Adipose tissue (tissue), 3 donors: Measurements from ENCODE around the gene MYH6. TPM values are rescaled to one million over a fixed set of nuclear protein-coding genes. Genes with fewer than 3 reads are reported as not detected.
A peak's percentile ranks its signal among the peaks of the same experiment; 100 is the strongest.

Source experiments
- H3K27ac ChIP-seq: one replicate; pipeline ENCODE4 v1.5.1; 2013; ENCODE audit warnings: low read depth, low read length
- whole genome bisulfite sequencing, 3 donors: extraction: QIAGEN DNeasy Blood & Tissue Kit; methylation state at CpG; one replicate each; pipeline ENCODE4 v1.1.7; 2013; 5-methylcytosine and 5-hydroxymethylcytosine counted together
- polyA plus RNA-seq, 3 donors: library from polyadenylated mRNA; stranded (reverse); fragments of 200-250 nt; gene quantifications; one replicate each; pipeline ENCODE4 v1.2.3, GENCODE V29; 2013
- donor health status: healthy with polysubstance abuse.
- donor health status: Bipolar disorder and iron deficiency.
- donor health status: healthy.

The MYH6 gene
- polyA plus RNA-seq, 3 donors, result 0.18 to 10.8 (median 0.56) TPM

- WGBS, 3 donors, result 50 to 61% (median 57%) methylated on average over 1 of the region's 1 CpG
- H3K27ac ChIP-seq, result no peak overlapping the region
Observed at GRCh38 chr14:23370221-23370620, 37.9 kb downstream of the MYH6 start.

DNA sequence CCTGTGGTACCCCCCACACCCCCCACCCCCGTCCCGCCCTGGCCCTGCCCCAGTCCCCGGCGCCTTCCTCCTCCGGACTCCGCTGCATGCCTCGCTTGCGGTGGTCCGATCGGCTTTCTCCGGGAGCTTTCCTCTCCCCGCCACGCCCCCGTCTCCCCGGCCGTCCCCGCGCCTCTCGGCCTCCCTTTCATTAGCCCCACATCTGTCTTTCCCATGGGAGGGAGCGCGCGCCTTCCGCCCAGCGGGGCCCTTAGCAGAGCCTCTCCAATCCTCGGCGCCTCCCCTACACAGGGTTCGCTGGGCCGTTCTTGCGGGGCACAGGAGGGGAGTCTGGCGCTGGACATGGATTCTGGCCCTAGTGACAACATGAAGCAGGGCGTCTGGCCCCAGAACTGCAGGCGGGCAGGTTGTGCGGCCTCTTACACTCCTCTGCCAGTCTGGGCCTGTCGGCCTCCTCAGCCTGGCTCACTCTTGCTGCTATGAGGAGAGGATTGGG, 41.6 kb downstream of the MYH6 start:
- WGBS, 3 donors, result 24 to 46% (median 37%) methylated on average over 25 to 34 of the region's 34 CpGs
- no peak overlapping the region for H3K27ac ChIP-seq

GRCh38 chr14:23365732-23366425, 42.2 kb downstream of the MYH6 start:
- 3 to 7% (median 3%) methylated on average over 26 to 48 of the region's 51 CpGs for WGBS, 3 donors
- no peak overlapping the region for H3K27ac ChIP-seq

- WGBS, 3 donors, result 2 to 17% (median 3%) methylated on average over 48 to 74 of the region's 74 CpGs
- peak within 1 kb of the TSS; percentile 60 for H3K27ac ChIP-seq
Observed at GRCh38 chr14:23365036-23365731, 42.9 kb downstream of the MYH6 start, which contains the start of gene EFS. Gene EFS (minus strand): TSS chr14:23365172. CDS start chr14:23365025, 147 bp downstream.

DNA sequence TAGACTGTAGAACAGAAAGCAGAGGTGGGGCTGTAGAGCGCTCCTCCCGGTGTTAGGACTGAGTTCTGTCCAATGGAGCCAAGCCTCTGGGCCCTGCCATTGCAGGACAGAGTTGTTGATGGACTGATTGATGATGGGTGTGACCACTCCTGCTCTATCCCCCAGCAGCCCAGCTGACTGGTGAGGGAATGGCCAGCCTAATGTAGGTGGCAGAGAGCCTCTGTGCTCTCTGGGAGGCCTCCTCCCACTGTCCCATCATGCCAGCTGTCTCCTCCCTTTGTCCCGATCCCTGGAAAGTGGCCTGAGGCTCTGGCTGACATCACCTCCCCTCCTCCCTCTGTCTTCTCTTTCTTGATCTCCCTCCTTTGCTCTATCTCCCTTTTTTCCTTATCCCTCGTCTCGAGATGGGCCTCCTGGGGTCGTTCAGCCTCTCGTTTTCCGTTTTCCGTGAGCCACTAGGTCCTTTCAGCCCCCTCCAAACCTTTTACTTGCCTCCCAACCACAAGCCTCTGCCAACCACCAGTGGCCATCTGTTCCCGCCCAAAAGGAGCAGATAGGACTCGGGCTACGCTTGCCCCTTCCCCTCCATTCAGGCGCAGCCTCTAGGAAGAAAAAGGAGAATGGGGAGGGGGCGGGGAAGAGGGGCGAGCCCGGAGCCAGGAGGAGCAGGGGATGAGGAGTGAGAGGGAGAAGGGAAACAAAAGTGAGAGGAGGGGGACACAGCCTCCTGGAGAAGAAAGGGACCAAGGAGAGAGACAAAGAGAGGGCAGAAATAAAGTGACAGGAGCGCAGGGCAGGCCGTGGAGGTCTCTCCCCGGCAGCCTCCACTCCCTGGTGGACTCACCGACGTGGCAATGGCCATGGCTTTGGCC, 43.7 kb downstream of the MYH6 start:
- WGBS, 3 donors, result 23 to 67% (median 23%) methylated on average over 20 to 21 of the region's 21 CpGs
- H3K27ac ChIP-seq, result peak overlapping the region; percentile 60

- no peak overlapping the region for H3K27ac ChIP-seq
- 56 to 78% (median 67%) methylated on average over 3 of the region's 3 CpGs for WGBS, 3 donors
Observed at GRCh38 chr14:23362200-23362599, 45.9 kb downstream of the MYH6 start.

DNA sequence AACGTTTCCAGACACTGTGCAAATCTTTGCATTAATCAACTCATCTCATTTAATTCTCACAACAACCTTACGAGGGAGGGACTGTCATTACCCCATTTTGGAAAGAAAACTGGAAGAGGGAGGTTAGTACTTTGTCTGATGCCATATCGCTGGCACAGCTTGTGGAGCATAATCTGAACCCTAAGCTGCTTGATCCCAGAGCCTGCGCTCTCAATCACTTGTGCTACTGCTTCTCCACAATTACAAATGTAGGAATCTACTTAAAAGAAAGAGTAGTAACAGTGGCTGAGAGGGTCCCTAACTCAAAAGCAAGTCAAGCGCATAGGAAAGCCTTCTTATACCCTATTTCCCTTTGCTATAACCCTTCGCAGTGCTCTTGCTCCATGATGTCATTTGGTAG, 46.3 kb downstream of the MYH6 start:
- H3K27ac ChIP-seq, result no peak overlapping the region
- 70 to 81% (median 77%) methylated on average over 6 of the region's 6 CpGs for WGBS, 3 donors

DNA sequence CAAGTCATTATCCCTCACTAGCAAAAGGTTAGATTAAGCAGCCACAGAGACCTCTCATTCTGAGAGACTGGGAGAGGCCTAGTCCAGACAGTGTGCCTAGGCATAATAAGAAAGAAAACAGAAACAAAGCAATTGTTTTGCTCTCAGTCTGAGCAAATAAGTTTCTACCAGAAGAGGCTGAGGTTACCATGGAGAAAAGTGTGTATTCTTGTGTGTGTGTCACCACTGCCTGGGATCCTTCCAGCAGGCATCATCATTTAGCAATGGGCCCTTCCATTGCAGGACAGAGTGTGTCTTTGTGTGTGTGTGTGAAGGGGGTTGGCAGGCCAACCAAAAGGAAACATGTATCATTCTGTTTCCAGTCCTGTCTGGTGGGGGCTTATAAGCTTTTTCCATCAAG, 46.8 kb downstream of the MYH6 start:
- no peak overlapping the region for H3K27ac ChIP-seq

DNA sequence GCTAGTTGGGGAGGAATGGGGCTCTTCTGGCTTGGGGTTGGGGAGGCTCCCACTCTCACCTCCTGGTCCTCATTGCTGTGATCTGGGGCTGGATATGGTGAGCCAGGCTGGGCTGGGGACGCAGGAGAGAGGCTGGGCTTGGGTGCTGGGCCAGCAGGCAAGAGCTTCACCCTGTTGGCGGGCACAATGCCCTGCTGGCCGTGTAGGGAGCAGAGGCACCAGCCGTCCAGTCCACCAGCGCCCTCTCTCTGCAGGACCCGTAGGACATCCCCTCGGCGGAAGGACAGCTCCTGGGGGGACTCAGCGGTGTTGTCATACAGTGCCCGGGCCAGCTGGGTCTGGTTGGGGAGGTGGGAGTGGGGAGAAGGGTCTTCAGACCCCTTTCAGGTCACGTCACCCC, 47.6 kb downstream of the MYH6 start:
- WGBS, 3 donors, result 72 to 79% (median 76%) methylated on average over 11 of the region's 11 CpGs
- H3K27ac ChIP-seq, result no peak overlapping the region

- no peak overlapping the region for H3K27ac ChIP-seq
Observed at GRCh38 chr14:23359722-23360447, 48.2 kb downstream of the MYH6 start.

GRCh38 chr14:23359167-23359626, 48.9 kb downstream of the MYH6 start:
- no peak overlapping the region for H3K27ac ChIP-seq
- 73 to 88% (median 75%) methylated on average over 7 to 11 of the region's 11 CpGs for WGBS, 3 donors

More at GRCh38 chr14:23359722-23360447, 48.2 kb downstream of the MYH6 start:
- WGBS, 3 donors, result 84 to 88% (median 86%) methylated on average over 20 to 22 of the region's 22 CpGs

- 84 to 89% (median 85%) methylated on average over 12 of the region's 12 CpGs for WGBS, 3 donors
- H3K27ac ChIP-seq, result no peak overlapping the region
Observed at GRCh38 chr14:23358553-23359166, 49.4 kb downstream of the MYH6 start.

DNA sequence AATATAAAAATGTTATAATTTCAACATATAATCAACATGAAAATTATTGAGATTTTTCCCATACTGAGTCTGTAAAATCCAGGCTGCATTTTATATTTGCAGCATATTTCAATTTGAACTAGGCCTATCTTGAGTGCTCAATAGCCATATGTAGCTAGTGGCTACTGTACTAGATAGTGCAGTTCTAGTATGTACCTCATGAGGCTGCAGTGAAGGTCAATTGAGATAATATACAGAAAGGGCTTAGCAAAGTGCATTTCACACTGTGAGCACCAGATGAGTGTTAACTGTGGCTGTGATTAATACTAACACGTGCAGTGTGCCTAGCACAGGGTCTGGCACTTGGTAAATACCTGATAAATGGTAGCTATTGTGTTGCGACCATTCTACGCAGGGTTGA, 50.0 kb downstream of the MYH6 start:
- H3K27ac ChIP-seq, result no peak overlapping the region
- 80 to 89% (median 84%) methylated on average over 3 of the region's 3 CpGs for WGBS, 3 donors

- 86 to 91% (median 89%) methylated on average over 8 of the region's 8 CpGs for WGBS, 3 donors
- H3K27ac ChIP-seq, result no peak overlapping the region
Observed at GRCh38 chr14:23357261-23357660, 50.8 kb downstream of the MYH6 start.

- WGBS, 3 donors, result 94 to 95% (median 95%) methylated on average over 4 of the region's 4 CpGs
Observed at GRCh38 chr14:23356662-23357061, 51.4 kb downstream of the MYH6 start.

DNA sequence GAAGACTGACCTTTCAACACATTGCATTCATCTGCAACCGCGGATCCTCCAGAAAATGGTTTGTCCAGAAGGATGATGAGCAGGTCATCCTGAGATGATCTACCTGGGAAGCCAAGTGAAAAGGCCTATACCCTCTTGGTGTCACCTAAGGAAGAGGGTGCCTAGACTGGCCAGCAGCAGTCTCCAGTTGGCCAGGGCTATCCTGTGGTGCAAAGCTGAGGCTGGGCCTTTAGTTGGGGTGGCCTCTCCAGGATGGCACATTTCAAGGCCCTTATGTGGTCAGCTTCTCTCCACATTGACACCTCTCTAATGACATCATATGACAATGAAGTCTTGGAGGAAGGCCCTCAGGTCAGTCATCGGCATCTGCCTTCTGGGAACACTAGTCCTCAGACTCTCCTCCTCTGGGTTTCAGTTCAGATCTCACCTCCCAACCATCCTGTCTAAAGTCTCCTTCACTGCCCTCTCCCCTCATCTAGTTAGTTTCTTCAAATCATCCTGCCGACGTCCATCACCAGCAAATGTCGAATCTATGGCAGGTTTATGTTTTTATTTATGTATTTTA, 52.1 kb downstream of the MYH6 start:
- WGBS, 3 donors, result 83 to 87% (median 84%) methylated on average over 6 of the region's 6 CpGs
- no peak overlapping the region for H3K27ac ChIP-seq

More at GRCh38 chr14:23356662-23357061, 51.4 kb downstream of the MYH6 start:
- no peak overlapping the region for H3K27ac ChIP-seq

DNA sequence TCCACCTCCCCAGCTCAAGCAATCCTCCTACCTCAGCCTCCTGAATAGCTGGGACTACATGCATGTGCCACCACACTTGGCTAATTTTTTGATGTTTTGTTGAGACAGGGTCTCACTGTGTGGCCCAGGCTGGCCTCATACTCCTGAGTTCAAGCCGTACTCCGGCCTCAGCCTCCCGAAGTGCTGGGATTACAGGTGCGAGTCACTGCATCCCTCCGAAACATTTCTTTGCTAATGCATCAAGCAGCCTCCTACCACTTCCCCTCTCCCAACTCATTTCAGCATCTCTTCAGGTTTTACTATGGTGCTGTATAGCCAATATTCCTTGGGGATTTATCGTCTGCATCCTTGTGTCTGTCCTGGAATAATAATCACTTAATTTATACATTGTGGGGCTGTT, 53.1 kb downstream of the MYH6 start:
- no peak overlapping the region for H3K27ac ChIP-seq
- WGBS, 3 donors, result 84 to 86% (median 85%) methylated on average over 6 of the region's 6 CpGs
